ENCODE data around the gene TRABD2B. TPM values are rescaled to one million over a fixed set of nuclear protein-coding genes. Genes with fewer than 3 reads are reported as not detected.

Gene TRABD2B
- total and polyA plus RNA-seq, 2 of the 4 experiments (the other 2 are of a cell fraction): not detected

DNA sequence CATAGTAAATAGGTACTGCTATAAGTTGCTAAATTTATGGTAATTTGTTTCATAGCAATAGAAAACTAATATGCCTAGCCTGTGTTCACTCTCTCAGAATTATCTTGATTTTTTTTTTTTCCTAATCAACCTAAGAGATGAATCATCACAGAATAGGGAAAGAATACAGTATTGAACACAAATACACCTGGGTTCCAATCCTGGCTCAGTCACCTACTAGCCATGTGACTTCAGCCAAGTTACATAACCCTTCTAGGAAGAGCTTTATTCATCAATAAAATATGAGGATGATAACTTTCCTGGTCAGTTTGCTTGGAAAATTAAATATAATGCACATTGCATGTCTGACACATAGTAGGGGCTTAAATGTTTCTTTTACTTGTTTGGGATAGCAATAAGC lies 279.8 kb downstream of the TRABD2B start:
- Histone ChIP-seq H2BK120ac (ENCODE audit: low read depth, low read length) (no peak overlapping the region), H3K36me3 (ENCODE audit: control insufficient read depth, insufficient read depth, low read length) (no peaks in the 10 kb centered on the region), H3K9me3 (ENCODE audit: control insufficient read depth, insufficient read depth, low read length) (no peaks in the 10 kb centered on the region), H2AK9ac (replicated peaks; ENCODE audit: low read depth, low read length, poor library complexity) (no peak overlapping the region), H3K4me2 (ENCODE audit: low read depth, low read length) (no peak overlapping the region), H2BK20ac (ENCODE audit: low read depth, low read length) (no peak overlapping the region), H3K14ac (replicated peaks; ENCODE audit: low read depth, low read length) (no peak overlapping the region), H4K91ac (ENCODE audit: insufficient read depth, low read depth, low read length) (no peak overlapping the region), H3K4me1 (ENCODE audit: control insufficient read depth, insufficient read depth, low read length) (no peaks in the 10 kb centered on the region), H3K4ac (ENCODE audit: low read depth, low read length) (no peak overlapping the region), H2BK5ac (ENCODE audit: low read depth, low read length, poor library complexity, severe bottlenecking) (no peak overlapping the region), H3K4me3 (ENCODE audit: insufficient read depth, low read depth, low read length) (no peak overlapping the region), H2AFZ (replicated peaks; ENCODE audit: low read length, poor library complexity) (no peak overlapping the region), H3K9me1 (ENCODE audit: insufficient read depth, low read length) (no peaks in the 10 kb centered on the region), H4K8ac (ENCODE audit: low read depth in 2 of 2, low read length in 2 of 2) (no peak overlapping the region), H4K20me1 (ENCODE audit: insufficient read depth, low read length) (no peaks in the 10 kb centered on the region), H3K27ac (ENCODE audit: insufficient read depth, low read length) (no peak overlapping the region), H3K23ac (ENCODE audit: low read depth, low read length) (no peak overlapping the region), H2AK5ac (ENCODE audit: low read depth, low read length) (no peak overlapping the region), H3K79me1 (ENCODE audit: low read depth in 1 of 2, low read length in 2 of 2) (no peaks in the 10 kb centered on the region), H3K9ac (ENCODE audit: low read depth, low read length) (no peak overlapping the region), H3K56ac (ENCODE audit: extremely low read depth, insufficient read depth, low read length) (no peak overlapping the region), H4K5ac (ENCODE audit: low read depth, low read length) (no peak overlapping the region), H2BK15ac (ENCODE audit: low read depth, low read length) (no peak overlapping the region), H3K27me3 (ENCODE audit: control insufficient read depth, insufficient read depth, low read length) (peaks cover 15% of the 10 kb centered on the region; the same call in 1 of the 2 replicates), H3K18ac (ENCODE audit: low read depth, low read length) (no peak overlapping the region)
- in situ Hi-C loops (cut with MboI; ENCODE audit: low sequenced_read_pairs): loop anchor here (10.0 kb wide), 1 partner anchor 533 kb away; no protein-coding TSS in a partner anchor
- intact Hi-C loops (cut with micrococcal nuclease): no loop called here
- no peak for ATAC-seq (ENCODE audit: low read depth)
- TF ChIP-seq MXI1 (IDR thresholded peaks at IDR 0.05; ENCODE audit: borderline replicate concordance, low read depth, low read length) (no peak), FOS (IDR thresholded peaks at IDR 0.05; ENCODE audit: low read depth, low read length) (no peak), CEBPB (IDR thresholded peaks at IDR 0.05; ENCODE audit: low read depth, low read length) (no peak), BHLHE40 (IDR thresholded peaks at IDR 0.05; ENCODE audit: low read depth, low read length) (no peak), NFE2L2 (IDR thresholded peaks at IDR 0.05; ENCODE audit: low read depth, low read length) (no peak)
- TF ChIP-seq, protein P1, sequence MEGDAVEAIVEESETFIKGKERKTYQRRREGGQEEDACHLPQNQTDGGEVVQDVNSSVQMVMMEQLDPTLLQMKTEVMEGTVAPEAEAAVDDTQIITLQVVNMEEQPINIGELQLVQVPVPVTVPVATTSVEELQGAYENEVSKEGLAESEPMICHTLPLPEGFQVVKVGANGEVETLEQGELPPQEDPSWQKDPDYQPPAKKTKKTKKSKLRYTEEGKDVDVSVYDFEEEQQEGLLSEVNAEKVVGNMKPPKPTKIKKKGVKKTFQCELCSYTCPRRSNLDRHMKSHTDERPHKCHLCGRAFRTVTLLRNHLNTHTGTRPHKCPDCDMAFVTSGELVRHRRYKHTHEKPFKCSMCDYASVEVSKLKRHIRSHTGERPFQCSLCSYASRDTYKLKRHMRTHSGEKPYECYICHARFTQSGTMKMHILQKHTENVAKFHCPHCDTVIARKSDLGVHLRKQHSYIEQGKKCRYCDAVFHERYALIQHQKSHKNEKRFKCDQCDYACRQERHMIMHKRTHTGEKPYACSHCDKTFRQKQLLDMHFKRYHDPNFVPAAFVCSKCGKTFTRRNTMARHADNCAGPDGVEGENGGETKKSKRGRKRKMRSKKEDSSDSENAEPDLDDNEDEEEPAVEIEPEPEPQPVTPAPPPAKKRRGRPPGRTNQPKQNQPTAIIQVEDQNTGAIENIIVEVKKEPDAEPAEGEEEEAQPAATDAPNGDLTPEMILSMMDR (conservative IDR thresholded peaks at IDR 0.05; ENCODE audit: low read depth, low read length): no peak
- TF ChIP-seq, protein P2, sequence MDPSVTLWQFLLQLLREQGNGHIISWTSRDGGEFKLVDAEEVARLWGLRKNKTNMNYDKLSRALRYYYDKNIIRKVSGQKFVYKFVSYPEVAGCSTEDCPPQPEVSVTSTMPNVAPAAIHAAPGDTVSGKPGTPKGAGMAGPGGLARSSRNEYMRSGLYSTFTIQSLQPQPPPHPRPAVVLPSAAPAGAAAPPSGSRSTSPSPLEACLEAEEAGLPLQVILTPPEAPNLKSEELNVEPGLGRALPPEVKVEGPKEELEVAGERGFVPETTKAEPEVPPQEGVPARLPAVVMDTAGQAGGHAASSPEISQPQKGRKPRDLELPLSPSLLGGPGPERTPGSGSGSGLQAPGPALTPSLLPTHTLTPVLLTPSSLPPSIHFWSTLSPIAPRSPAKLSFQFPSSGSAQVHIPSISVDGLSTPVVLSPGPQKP (IDR thresholded peaks at IDR 0.05; ENCODE audit: borderline replicate concordance, low read depth, low read length): no peak
- DNase-seq: no peak
- dilution Hi-C loops (cut with HindIII; ENCODE audit: low sequenced_read_pairs, unreplicated experiment): no loop called here
- no TSS peak for BruUV-seq (replicated peaks)
- ChIA-PET CTCF (interaction anchor here (0.5 to 1.2 kb wide), 2 partner anchors 9 to 356 kb away, joined by 3 to 5 read pairs; no protein-coding TSS in a partner anchor), POLR2A (ENCODE audit: unreplicated experiment) (no interaction called here)
